Measurements from ENCODE around the gene YKT6.

DNA sequence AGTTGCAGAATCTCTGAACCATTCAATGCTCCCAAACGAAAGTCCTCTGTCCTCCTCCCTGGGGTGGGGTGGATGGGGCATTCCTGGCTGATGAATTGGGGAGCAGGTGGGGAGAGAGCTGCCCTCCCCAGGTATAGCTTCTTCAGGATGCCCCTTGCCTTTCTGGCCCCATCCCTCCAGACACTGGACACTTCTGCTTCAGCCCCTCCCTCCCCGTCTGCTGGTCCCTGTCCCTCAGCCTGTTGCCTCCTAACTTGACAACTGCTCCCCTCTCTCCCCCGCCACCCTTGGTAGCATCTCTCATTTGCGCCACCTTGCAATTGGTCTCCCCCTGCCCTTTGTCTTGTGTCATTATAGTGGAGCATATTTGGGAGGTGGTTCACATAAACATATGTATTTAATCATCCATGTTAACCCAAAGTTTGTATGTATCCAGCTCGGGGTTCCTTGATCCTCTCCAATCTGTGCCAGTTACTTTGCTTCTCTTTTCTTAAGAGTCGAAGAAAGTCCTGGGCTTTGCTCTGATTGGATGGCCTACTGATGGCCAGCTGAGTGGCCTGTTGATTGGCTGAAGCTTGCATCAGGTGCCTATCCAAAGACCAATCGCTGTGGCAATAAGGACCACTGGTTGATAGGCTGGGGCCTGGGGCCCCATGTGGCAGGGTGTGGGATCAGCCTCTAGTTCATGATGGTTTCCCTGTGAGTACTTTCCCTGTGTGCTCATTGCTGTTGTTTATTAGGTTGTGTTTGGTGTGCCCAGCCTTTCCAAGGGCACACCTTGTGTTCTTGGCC is 7.6 kb upstream of the YKT6 start:
- TF ChIP-seq CTCF (IDR thresholded peaks at IDR 0.05): no peak
- TF ChIP-seq POLR2AphosphoS5 (IDR thresholded peaks at IDR 0.05): no peak
